ENCODE data around the gene JAM3. TPM values are rescaled to one million over a fixed set of nuclear protein-coding genes. Genes with fewer than 3 reads are reported as not detected.

Gene JAM3
- total RNA-seq, 1 experiment from 2014 or later = 32.9 TPM

DNA sequence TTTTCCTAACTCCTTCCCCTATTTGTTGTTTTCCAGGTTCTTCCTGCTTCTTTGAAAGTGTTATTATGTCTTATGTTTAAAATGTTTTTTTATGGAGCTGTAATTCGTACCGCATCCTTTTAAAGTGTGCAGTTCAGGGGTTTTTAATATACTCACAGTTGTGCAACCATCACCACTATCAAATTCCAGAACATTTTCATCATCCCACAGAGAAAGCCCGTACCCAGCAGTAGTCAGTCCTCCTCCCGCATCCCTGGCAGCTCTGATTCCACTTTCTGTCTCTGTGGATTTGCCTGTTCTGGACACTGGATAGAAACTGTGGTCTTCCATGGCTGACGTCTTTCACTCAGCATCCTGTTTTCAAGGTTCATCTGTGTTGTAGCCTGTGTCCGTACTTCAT lies 73.7 kb downstream of the JAM3 start:
- CTCF ChIA-PET = interaction anchor here (1.9 kb wide), 1 partner anchor 92 kb away, joined by 11 read pairs; no protein-coding TSS in a partner anchor

GRCh38 chr11:134143801-134144200 lies 74.9 kb downstream of the JAM3 start:
- H3K27me3 Mint-ChIP-seq (ENCODE audit: low read depth) = no peaks in the 10 kb centered on the region
- TF ChIP-seq NFE2L1 (CRISPR knock-in tag; IDR thresholded peaks at IDR 0.05) (no peak), CREB1 (CRISPR knock-in tag; IDR thresholded peaks at IDR 0.05) (no peak), NR1H2 (CRISPR knock-in tag; IDR thresholded peaks at IDR 0.05) (no peak)
- H3K9me3 Mint-ChIP-seq = peaks cover 30% of the 10 kb centered on the region
- no peak overlapping the region for H3K27ac Mint-ChIP-seq
- peaks cover 77% of the 10 kb centered on the region for H3K36me3 Mint-ChIP-seq
- ChIA-PET CTCF (no interaction called here), POLR2A (no interaction called here)
- DNase-seq (ENCODE audit: low spot score) (no peak), ATAC-seq (no peak)
- H3K4me3 Mint-ChIP-seq = no peak overlapping the region
- H3K4me1 Mint-ChIP-seq = peaks cover 8% of the 10 kb centered on the region

More for the DNA sequence above, 73.7 kb downstream of the JAM3 start:
- POLR2A ChIA-PET = no interaction called here
- Mint-ChIP-seq H3K4me3 (no peak overlapping the region), H3K4me1 (peaks cover 10% of the 10 kb centered on the region), H3K9me3 (peaks cover 30% of the 10 kb centered on the region), H3K27ac (no peak overlapping the region), H3K27me3 (ENCODE audit: low read depth) (no peaks in the 10 kb centered on the region), H3K36me3 (peaks cover 66% of the 10 kb centered on the region)
- no peak for TF ChIP-seq ZNF121 (CRISPR knock-in tag; IDR thresholded peaks at IDR 0.05)
- no peak for TF ChIP-seq E2F4 (CRISPR knock-in tag; IDR thresholded peaks at IDR 0.05; ENCODE audit: borderline replicate concordance, low read depth)
- no peak for TF ChIP-seq SMAD3 (CRISPR knock-in tag; IDR thresholded peaks at IDR 0.05; ENCODE audit: borderline replicate concordance)
- TF ChIP-seq FOXJ3 (CRISPR knock-in tag; IDR thresholded peaks at IDR 0.05; ENCODE audit: borderline replicate concordance) = no peak
- TF ChIP-seq ATF1 (CRISPR knock-in tag; IDR thresholded peaks at IDR 0.05) = no peak
- TF ChIP-seq KAT7 (CRISPR knock-in tag; IDR thresholded peaks at IDR 0.05; ENCODE audit: borderline replicate concordance) = no peak
- no peak for TF ChIP-seq PREB (CRISPR knock-in tag; IDR thresholded peaks at IDR 0.05; ENCODE audit: borderline replicate concordance)
- no peak for TF ChIP-seq STAT6 (CRISPR knock-in tag; conservative IDR thresholded peaks at IDR 0.05; ENCODE audit: low read depth)
- no peak for TF ChIP-seq ELF4 (CRISPR knock-in tag; IDR thresholded peaks at IDR 0.05; ENCODE audit: low read depth)
- ATAC-seq = no peak
- DNase-seq (ENCODE audit: low spot score) = no peak

DNA sequence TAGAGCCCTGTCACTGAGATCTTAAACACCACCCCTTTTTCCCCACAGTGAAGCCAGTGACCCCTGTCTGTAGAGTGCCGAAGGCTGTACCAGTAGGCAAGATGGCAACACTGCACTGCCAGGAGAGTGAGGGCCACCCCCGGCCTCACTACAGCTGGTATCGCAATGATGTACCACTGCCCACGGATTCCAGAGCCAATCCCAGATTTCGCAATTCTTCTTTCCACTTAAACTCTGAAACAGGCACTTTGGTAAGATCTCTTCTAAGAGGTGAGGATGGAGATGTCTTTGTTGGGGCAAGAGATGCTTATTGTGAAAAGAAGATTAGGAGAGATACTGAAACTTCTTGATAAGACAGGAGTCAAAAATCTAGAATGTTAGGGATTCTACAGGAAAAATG lies 75.9 kb downstream of the JAM3 start:
- DNase-seq (ENCODE audit: low spot score) (no peak), ATAC-seq (no peak)
- Mint-ChIP-seq H3K4me3 (no peak overlapping the region), H3K36me3 (peaks cover 84% of the 10 kb centered on the region), H3K4me1 (0 out of 2 replicates have a peak, but pooled peaks cover 3% of the 10 kb centered on the region), H3K9me3 (peaks cover 30% of the 10 kb centered on the region), H3K27ac (no peak overlapping the region), H3K27me3 (ENCODE audit: low read depth) (no peaks in the 10 kb centered on the region)
- ChIA-PET CTCF (no interaction called here), POLR2A (no interaction called here)
- TF ChIP-seq, protein P1, sequence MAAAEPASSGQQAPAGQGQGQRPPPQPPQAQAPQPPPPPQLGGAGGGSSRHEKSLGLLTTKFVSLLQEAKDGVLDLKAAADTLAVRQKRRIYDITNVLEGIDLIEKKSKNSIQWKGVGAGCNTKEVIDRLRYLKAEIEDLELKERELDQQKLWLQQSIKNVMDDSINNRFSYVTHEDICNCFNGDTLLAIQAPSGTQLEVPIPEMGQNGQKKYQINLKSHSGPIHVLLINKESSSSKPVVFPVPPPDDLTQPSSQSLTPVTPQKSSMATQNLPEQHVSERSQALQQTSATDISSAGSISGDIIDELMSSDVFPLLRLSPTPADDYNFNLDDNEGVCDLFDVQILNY (CRISPR knock-in tag; IDR thresholded peaks at IDR 0.05) = no peak
- TF ChIP-seq RELA (CRISPR knock-in tag; IDR thresholded peaks at IDR 0.05; ENCODE audit: borderline replicate concordance) = no peak
- TF ChIP-seq, protein P2, sequence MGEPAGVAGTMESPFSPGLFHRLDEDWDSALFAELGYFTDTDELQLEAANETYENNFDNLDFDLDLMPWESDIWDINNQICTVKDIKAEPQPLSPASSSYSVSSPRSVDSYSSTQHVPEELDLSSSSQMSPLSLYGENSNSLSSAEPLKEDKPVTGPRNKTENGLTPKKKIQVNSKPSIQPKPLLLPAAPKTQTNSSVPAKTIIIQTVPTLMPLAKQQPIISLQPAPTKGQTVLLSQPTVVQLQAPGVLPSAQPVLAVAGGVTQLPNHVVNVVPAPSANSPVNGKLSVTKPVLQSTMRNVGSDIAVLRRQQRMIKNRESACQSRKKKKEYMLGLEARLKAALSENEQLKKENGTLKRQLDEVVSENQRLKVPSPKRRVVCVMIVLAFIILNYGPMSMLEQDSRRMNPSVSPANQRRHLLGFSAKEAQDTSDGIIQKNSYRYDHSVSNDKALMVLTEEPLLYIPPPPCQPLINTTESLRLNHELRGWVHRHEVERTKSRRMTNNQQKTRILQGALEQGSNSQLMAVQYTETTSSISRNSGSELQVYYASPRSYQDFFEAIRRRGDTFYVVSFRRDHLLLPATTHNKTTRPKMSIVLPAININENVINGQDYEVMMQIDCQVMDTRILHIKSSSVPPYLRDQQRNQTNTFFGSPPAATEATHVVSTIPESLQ (CRISPR knock-in tag; IDR thresholded peaks at IDR 0.05) = no peak
- TF ChIP-seq NR3C1 (CRISPR knock-in tag; conservative IDR thresholded peaks at IDR 0.05; ENCODE audit: low read depth) = no peak
- no peak for TF ChIP-seq KAT7 (CRISPR knock-in tag; IDR thresholded peaks at IDR 0.05; ENCODE audit: borderline replicate concordance)
- TF ChIP-seq SMAD4 (CRISPR knock-in tag; IDR thresholded peaks at IDR 0.05) = no peak
- no peak for TF ChIP-seq ETV6 (CRISPR knock-in tag; IDR thresholded peaks at IDR 0.05)
- no peak for TF ChIP-seq TEAD1 (CRISPR knock-in tag; IDR thresholded peaks at IDR 0.05)

Data from WTC11 (cell line).